ENCODE results near the gene DGKZ. TPM values are rescaled to one million over a fixed set of nuclear protein-coding genes. Genes with fewer than 3 reads are reported as not detected.

DGKZ gene
- polyA plus RNA-seq, 6 donors from 2014 or later: 2.5 to 13.7 (median 7.9) TPM

GRCh38 chr11:46308631-46309419, 38.4 kb upstream of the DGKZ start:
- DNase-seq (peak; percentile 15), ATAC-seq (ENCODE audit: low read depth in 2 of 2) (peak; percentile 55 to 56)
- peaks cover 10 to 30% (median 11%) of the 10 kb centered on the region in 3 donors for H3K27me3 Mint-ChIP-seq
- H3K36me3 Mint-ChIP-seq: no peaks in the 10 kb centered on the region
- H3K9me3 Mint-ChIP-seq: peaks cover 0 to 1% (median 0%) of the 10 kb centered on the region in 7 donors
- H3K27ac Mint-ChIP-seq: no peak overlapping the region
- peaks cover 0 to 9% (median 9%) of the 10 kb centered on the region in 3 donors for H3K4me1 Mint-ChIP-seq
- H3K4me3 Mint-ChIP-seq: no peak overlapping the region

GRCh38 chr11:46309814-46310259, 37.4 kb upstream of the DGKZ start:
- Mint-ChIP-seq H3K27me3 (peaks cover 10 to 30% (median 11%) of the 10 kb centered on the region in 3 donors), H3K36me3 (no peaks in the 10 kb centered on the region), H3K4me3 (no peak overlapping the region), H3K27ac (peak overlapping the region in 1 of 6 donors; percentile 24), H3K4me1 (peaks cover 0 to 9% (median 9%) of the 10 kb centered on the region in 3 donors), H3K9me3 (peaks cover 0 to 1% (median 0%) of the 10 kb centered on the region in 7 donors)
- ATAC-seq (ENCODE audit: low read depth in 2 of 2) (peak; percentile 21 to 23), DNase-seq (no peak)

GRCh38 chr11:46315033-46315738, 32.1 kb upstream of the DGKZ start:
- Mint-ChIP-seq H3K36me3 (no peaks in the 10 kb centered on the region), H3K27me3 (peaks cover 0 to 20% (median 6%) of the 10 kb centered on the region in 3 donors), H3K27ac (peak overlapping the region in 2 of 6 donors; percentile 28 to 49), H3K9me3 (peaks cover 0 to 1% (median 0%) of the 10 kb centered on the region in 7 donors), H3K4me1 (peaks cover 16 to 23% (median 21%) of the 10 kb centered on the region in 3 donors), H3K4me3 (no peak overlapping the region)
- DNase-seq (peak; percentile 49), ATAC-seq (ENCODE audit: low read depth in 2 of 2) (peak; percentile 57 to 58)

GRCh38 chr11:46315783-46316563, 31.3 kb upstream of the DGKZ start:
- H3K36me3 Mint-ChIP-seq: no peaks in the 10 kb centered on the region
- no peak for DNase-seq
- ATAC-seq (ENCODE audit: low read depth in 2 of 2): no peak
- H3K4me3 Mint-ChIP-seq: no peak overlapping the region
- no peaks in the 10 kb centered on the region for H3K9me3 Mint-ChIP-seq
- H3K27ac Mint-ChIP-seq: no peak overlapping the region
- H3K4me1 Mint-ChIP-seq: peaks cover 16 to 26% (median 22%) of the 10 kb centered on the region in 3 donors
- peaks cover 0 to 22% (median 11%) of the 10 kb centered on the region in 3 donors for H3K27me3 Mint-ChIP-seq

- Mint-ChIP-seq H3K27ac (peak overlapping the region in 5 of 6 donors; percentile 3 to 94 (median 83)), H3K4me3 (peak overlapping the region; percentile 57 to 91 (median 82)), H3K4me1 (peaks cover 16 to 26% (median 22%) of the 10 kb centered on the region in 3 donors), H3K36me3 (no peaks in the 10 kb centered on the region), H3K27me3 (peaks cover 0 to 17% (median 16%) of the 10 kb centered on the region in 3 donors), H3K9me3 (no peaks in the 10 kb centered on the region)
- DNase-seq (no peak), ATAC-seq (ENCODE audit: low read depth in 2 of 2) (no peak)
Observed at GRCh38 chr11:46319074-46319453, 28.2 kb upstream of the DGKZ start.

GRCh38 chr11:46321757-46322156, 25.5 kb upstream of the DGKZ start:
- peaks cover 0 to 2% (median 0%) of the 10 kb centered on the region in 7 donors for H3K9me3 Mint-ChIP-seq
- no peak overlapping the region for H3K27ac Mint-ChIP-seq
- H3K27me3 Mint-ChIP-seq: peaks cover 9 to 26% (median 20%) of the 10 kb centered on the region in 3 donors
- no peaks in the 10 kb centered on the region for H3K36me3 Mint-ChIP-seq
- ATAC-seq (ENCODE audit: low read depth in 2 of 2) (no peak), DNase-seq (no peak)
- H3K4me1 Mint-ChIP-seq: peaks cover 16 to 21% (median 20%) of the 10 kb centered on the region in 3 donors
- no peak overlapping the region for H3K4me3 Mint-ChIP-seq

GRCh38 chr11:46322759-46323158, 24.5 kb upstream of the DGKZ start:
- Mint-ChIP-seq H3K9me3 (peaks cover 0 to 4% (median 0%) of the 10 kb centered on the region in 7 donors), H3K4me3 (no peak overlapping the region), H3K36me3 (no peaks in the 10 kb centered on the region), H3K27ac (no peak overlapping the region), H3K4me1 (peaks cover 15 to 21% (median 20%) of the 10 kb centered on the region in 3 donors), H3K27me3 (peaks cover 11 to 31% (median 30%) of the 10 kb centered on the region in 3 donors)
- DNase-seq: no peak
- no peak for ATAC-seq (ENCODE audit: low read depth in 2 of 2)

GRCh38 chr11:46326813-46327416, 20.3 kb upstream of the DGKZ start:
- H3K9me3 Mint-ChIP-seq: peaks cover 0 to 4% (median 0%) of the 10 kb centered on the region in 7 donors
- H3K27ac Mint-ChIP-seq: peak overlapping the region in 1 of 6 donors; percentile 73
- peaks cover 38 to 57% (median 54%) of the 10 kb centered on the region in 3 donors for H3K27me3 Mint-ChIP-seq
- DNase-seq: no peak
- no peak for ATAC-seq (ENCODE audit: low read depth in 2 of 2)
- H3K36me3 Mint-ChIP-seq: peaks cover 0 to 9% of the 10 kb centered on the region in 2 donors
- peaks cover 8 to 9% (median 9%) of the 10 kb centered on the region in 3 donors for H3K4me1 Mint-ChIP-seq
- H3K4me3 Mint-ChIP-seq: no peak overlapping the region

- Mint-ChIP-seq H3K27me3 (peaks cover 42 to 58% (median 57%) of the 10 kb centered on the region in 3 donors), H3K9me3 (peaks cover 0 to 4% (median 0%) of the 10 kb centered on the region in 7 donors), H3K27ac (peak overlapping the region in 1 of 6 donors; percentile 28), H3K4me1 (peaks cover 8 to 13% (median 9%) of the 10 kb centered on the region in 3 donors), H3K36me3 (peaks cover 0 to 11% of the 10 kb centered on the region in 2 donors), H3K4me3 (no peak overlapping the region)
- ATAC-seq (ENCODE audit: low read depth in 2 of 2) (no peak), DNase-seq (no peak)
Observed at GRCh38 chr11:46327829-46328228, 19.4 kb upstream of the DGKZ start.

GRCh38 chr11:46330154-46330553, 17.1 kb upstream of the DGKZ start:
- Mint-ChIP-seq H3K9me3 (peaks cover 0 to 4% (median 0%) of the 10 kb centered on the region in 7 donors), H3K36me3 (peaks cover 0 to 11% of the 10 kb centered on the region in 2 donors), H3K27me3 (peaks cover 52 to 78% (median 77%) of the 10 kb centered on the region in 3 donors), H3K4me1 (peaks cover 12 to 18% (median 13%) of the 10 kb centered on the region in 3 donors), H3K4me3 (no peak overlapping the region), H3K27ac (peak overlapping the region in 1 of 6 donors; percentile 78)
- ATAC-seq (ENCODE audit: low read depth in 2 of 2): no peak
- no peak for DNase-seq

- peaks cover 12 to 18% (median 13%) of the 10 kb centered on the region in 3 donors for H3K4me1 Mint-ChIP-seq
- H3K9me3 Mint-ChIP-seq: peaks cover 0 to 4% (median 0%) of the 10 kb centered on the region in 7 donors
- H3K4me3 Mint-ChIP-seq: peak overlapping the region in 2 of 8 donors; percentile 35 to 65
- peaks cover 52 to 82% (median 79%) of the 10 kb centered on the region in 3 donors for H3K27me3 Mint-ChIP-seq
- ATAC-seq (ENCODE audit: low read depth in 2 of 2) (no peak), DNase-seq (no peak)
- H3K36me3 Mint-ChIP-seq: peaks cover 0 to 11% of the 10 kb centered on the region in 2 donors
- peak overlapping the region in 1 of 6 donors; percentile 78 for H3K27ac Mint-ChIP-seq
Observed at GRCh38 chr11:46330563-46331281, 16.5 kb upstream of the DGKZ start.

All from naive B cell (primary cell).